OCI-LY1 (cell line): ENCODE data around the gene ANO4.

Experiments used
- EZH2 ChIP-seq: fragments of 200-600 bp; sonication (generic), shearing (Covaris generic); IDR thresholded peaks from 2 replicates; pipeline ENCODE4 v1.8.0; 2017; ENCODE audit warnings: borderline replicate concordance, mixed run types, mild to moderate bottlenecking, antibody characterized with exemption, low read length, moderate library complexity, mixed read lengths
- TF ChIP-seq, protein P1 (sequence below): fragments of 200-600 bp; sonication (generic), shearing (Covaris generic); IDR thresholded peaks from 2 replicates; pipeline ENCODE4 v1.5.1; 2017; ENCODE audit warnings: mild to moderate bottlenecking, antibody characterized with exemption, low read length, moderate library complexity, mixed read lengths

DNA sequence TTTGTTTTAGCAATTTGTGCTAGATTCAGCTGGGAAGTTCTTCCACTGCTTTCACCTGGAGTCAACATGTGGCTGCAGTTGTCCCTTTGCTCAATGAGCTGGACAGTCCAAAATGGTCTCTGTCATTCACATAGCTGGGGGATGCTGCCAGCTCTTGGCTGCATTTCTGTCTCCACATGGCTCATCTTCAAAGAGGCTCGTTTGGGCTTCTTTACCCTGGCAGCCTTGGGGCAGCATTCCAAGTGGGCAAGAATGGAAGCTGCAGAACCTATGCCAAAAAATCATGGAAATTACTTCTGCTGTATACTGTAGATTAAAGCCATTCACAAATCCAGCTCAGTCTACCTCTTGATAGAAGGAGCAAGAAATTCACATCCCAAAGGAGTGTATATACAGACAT is 216.3 kb downstream of the ANO4 start:
- TF ChIP-seq, protein P1, sequence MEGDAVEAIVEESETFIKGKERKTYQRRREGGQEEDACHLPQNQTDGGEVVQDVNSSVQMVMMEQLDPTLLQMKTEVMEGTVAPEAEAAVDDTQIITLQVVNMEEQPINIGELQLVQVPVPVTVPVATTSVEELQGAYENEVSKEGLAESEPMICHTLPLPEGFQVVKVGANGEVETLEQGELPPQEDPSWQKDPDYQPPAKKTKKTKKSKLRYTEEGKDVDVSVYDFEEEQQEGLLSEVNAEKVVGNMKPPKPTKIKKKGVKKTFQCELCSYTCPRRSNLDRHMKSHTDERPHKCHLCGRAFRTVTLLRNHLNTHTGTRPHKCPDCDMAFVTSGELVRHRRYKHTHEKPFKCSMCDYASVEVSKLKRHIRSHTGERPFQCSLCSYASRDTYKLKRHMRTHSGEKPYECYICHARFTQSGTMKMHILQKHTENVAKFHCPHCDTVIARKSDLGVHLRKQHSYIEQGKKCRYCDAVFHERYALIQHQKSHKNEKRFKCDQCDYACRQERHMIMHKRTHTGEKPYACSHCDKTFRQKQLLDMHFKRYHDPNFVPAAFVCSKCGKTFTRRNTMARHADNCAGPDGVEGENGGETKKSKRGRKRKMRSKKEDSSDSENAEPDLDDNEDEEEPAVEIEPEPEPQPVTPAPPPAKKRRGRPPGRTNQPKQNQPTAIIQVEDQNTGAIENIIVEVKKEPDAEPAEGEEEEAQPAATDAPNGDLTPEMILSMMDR = no peak
- TF ChIP-seq EZH2 = no peak
